SK-N-SH treated with all-trans-retinoic acid at 6 μM for 48 hours (cell line): ENCODE results near the gene SORL1.

Experiments
- ATAC-seq: fragments of 200-7000 bp; cut with Tn5 transposase; 3 replicates; pipeline ENCODE4 v1.9.1; 2020; ENCODE audit warnings: mild to moderate bottlenecking, moderate library complexity
- ARNTL ChIP-seq: fragments of 450-650 bp; formaldehyde crosslinking; IDR thresholded peaks from 2 replicates; pipeline ENCODE4 v1.5.0; 2020; ENCODE audit warnings: low read depth, mild to moderate bottlenecking, moderate library complexity, borderline replicate concordance
- BACH2 ChIP-seq: fragments of 250-450 bp; sonication (Bioruptor Pico); IDR thresholded peaks from 2 replicates; pipeline ENCODE4 v1.9.0; 2021; ENCODE audit warnings: mild to moderate bottlenecking, borderline replicate concordance
- CSDC2 ChIP-seq: fragments of 250-450 bp; sonication (Bioruptor Pico); IDR thresholded peaks from 2 replicates; pipeline ENCODE4 v1.5.0; 2020; ENCODE audit warnings: mild to moderate bottlenecking, moderate library complexity
- ESRRG ChIP-seq: fragments of 250-450 bp; sonication (Bioruptor Pico); IDR thresholded peaks from 2 replicates; pipeline ENCODE4 v1.6.1; 2021; ENCODE audit warnings: mild to moderate bottlenecking
- GLIS3 ChIP-seq: fragments of 250-450 bp; sonication (Bioruptor Pico); IDR thresholded peaks from 2 replicates; pipeline ENCODE4 v1.5.0; 2020; ENCODE audit warnings: mild to moderate bottlenecking, moderate library complexity
- ISL1 ChIP-seq: fragments of 250-450 bp; sonication (Bioruptor Pico); IDR thresholded peaks from 2 replicates; pipeline ENCODE4 v2.1.2; 2022; ENCODE audit warnings: mild to moderate bottlenecking, moderate library complexity
- OSR1 ChIP-seq: fragments of 250-450 bp; sonication (Bioruptor Pico); IDR thresholded peaks from 2 replicates; pipeline ENCODE4 v1.8.0; 2022; ENCODE audit warnings: moderate library complexity, mild to moderate bottlenecking, inconsistent platforms
- PATZ1 ChIP-seq: fragments of 250-450 bp; sonication (Bioruptor Pico); IDR thresholded peaks from 2 replicates; pipeline ENCODE4 v1.8.0; 2020; ENCODE audit warnings: mild to moderate bottlenecking, moderate library complexity, borderline replicate concordance
- POU6F1 ChIP-seq: fragments of 250-450 bp; sonication (Bioruptor Pico); IDR thresholded peaks from 2 replicates; pipeline ENCODE4 v1.8.0; 2021; ENCODE audit warnings: low read depth, mild to moderate bottlenecking, moderate library complexity, borderline replicate concordance
- PPARA ChIP-seq: fragments of 250-450 bp; sonication (Bioruptor Pico); IDR thresholded peaks from 2 replicates; pipeline ENCODE4 v1.5.0; 2020; ENCODE audit warnings: mild to moderate bottlenecking, borderline replicate concordance
- RARB ChIP-seq: fragments of 250-450 bp; sonication (Bioruptor Pico); IDR thresholded peaks from 2 replicates; pipeline ENCODE4 v1.8.0; 2021; ENCODE audit warnings: mild to moderate bottlenecking, moderate library complexity
- SNAI2 ChIP-seq: fragments of 250-450 bp; sonication (Bioruptor Pico); IDR thresholded peaks from 2 replicates; pipeline ENCODE4 v1.5.0; 2020; ENCODE audit warnings: mild to moderate bottlenecking, moderate library complexity
- TCF4 ChIP-seq: fragments of 250-450 bp; sonication (Bioruptor Pico); IDR thresholded peaks from 2 replicates; pipeline ENCODE4 v1.8.0; 2021; ENCODE audit warnings: mild to moderate bottlenecking, moderate library complexity, borderline replicate concordance
- TOX ChIP-seq: fragments of 250-450 bp; sonication (Bioruptor Pico); IDR thresholded peaks from 2 replicates; pipeline ENCODE4 v1.8.0; 2021; ENCODE audit warnings: mild to moderate bottlenecking, moderate library complexity, borderline replicate concordance
- TSHZ2 ChIP-seq: fragments of 250-450 bp; sonication (Bioruptor Pico); IDR thresholded peaks from 2 replicates; pipeline ENCODE4 v1.5.0; 2020; ENCODE audit warnings: mild to moderate bottlenecking, moderate library complexity
- ZC3H10 ChIP-seq: fragments of 250-450 bp; sonication (Bioruptor Pico); IDR thresholded peaks from 2 replicates; pipeline ENCODE4 v1.5.1; 2021; ENCODE audit warnings: mild to moderate bottlenecking, moderate library complexity
- ZFP30 ChIP-seq: fragments of 450-650 bp; formaldehyde crosslinking; IDR thresholded peaks from 2 replicates; pipeline ENCODE4 v1.5.0; 2022; ENCODE audit warnings: mild to moderate bottlenecking, moderate library complexity
- ZNF565 ChIP-seq: fragments of 450-650 bp; formaldehyde crosslinking; conservative IDR thresholded peaks from 2 replicates; pipeline ENCODE4 v1.5.0; 2020; ENCODE audit warnings: low read depth, mild to moderate bottlenecking, moderate library complexity
- ZNF70 ChIP-seq: fragments of 450-650 bp; formaldehyde crosslinking; IDR thresholded peaks from 2 replicates; pipeline ENCODE4 v1.5.0; 2020; ENCODE audit warnings: mild to moderate bottlenecking, moderate library complexity
- ZNF8 ChIP-seq: fragments of 450-650 bp; formaldehyde crosslinking; IDR thresholded peaks from 2 replicates; pipeline ENCODE4 v1.5.0; 2020; ENCODE audit warnings: mild to moderate bottlenecking, moderate library complexity
- TF ChIP-seq, protein P1 (sequence below): fragments of 250-450 bp; sonication (Bioruptor Pico); IDR thresholded peaks from 2 replicates; pipeline ENCODE4 v1.5.1; 2020; ENCODE audit warnings: low read depth, mild to moderate bottlenecking, moderate library complexity
- TF ChIP-seq, protein P2 (sequence below): fragments of 250-450 bp; sonication (Bioruptor Pico); IDR thresholded peaks from 2 replicates; pipeline ENCODE4 v1.5.1; 2021; ENCODE audit warnings: mild to moderate bottlenecking, moderate library complexity

SORL1 gene

DNA sequence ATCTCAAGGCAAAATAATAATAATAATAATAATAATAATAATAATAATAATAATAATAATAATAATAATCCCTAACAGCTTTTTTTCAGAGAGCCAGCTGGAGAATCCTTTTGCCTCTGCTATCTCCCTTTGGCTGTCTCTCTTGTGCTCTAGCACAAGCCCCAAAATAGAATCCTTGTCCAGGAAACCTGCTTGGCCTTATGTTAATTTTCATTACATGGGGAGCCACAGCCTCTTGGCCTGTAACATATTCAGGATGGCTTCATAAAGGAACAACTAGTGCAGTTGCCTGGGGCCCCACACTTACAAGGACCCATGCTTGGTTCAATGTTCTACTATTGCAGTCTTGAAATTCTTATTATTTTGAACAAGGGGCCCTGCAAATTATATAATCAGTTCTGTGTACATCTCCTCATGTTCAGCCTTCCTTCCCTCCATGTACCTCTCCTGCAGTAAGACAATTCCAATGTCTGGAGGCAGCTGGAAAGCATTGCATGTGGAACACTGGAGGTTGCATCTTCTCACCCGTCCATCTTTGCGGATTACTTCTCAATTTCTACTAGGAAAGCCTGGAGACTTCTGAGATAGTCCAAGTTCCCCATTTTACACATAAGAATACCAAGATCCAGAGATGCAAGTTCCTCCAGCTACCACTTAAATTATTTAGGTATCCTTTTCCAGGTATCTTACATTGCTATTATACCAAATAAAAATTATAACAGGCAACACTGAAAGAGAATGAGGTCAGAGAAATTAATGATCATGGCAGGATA lies 37.8 kb upstream of the SORL1 start (continued):
- TF ChIP-seq, protein P1, sequence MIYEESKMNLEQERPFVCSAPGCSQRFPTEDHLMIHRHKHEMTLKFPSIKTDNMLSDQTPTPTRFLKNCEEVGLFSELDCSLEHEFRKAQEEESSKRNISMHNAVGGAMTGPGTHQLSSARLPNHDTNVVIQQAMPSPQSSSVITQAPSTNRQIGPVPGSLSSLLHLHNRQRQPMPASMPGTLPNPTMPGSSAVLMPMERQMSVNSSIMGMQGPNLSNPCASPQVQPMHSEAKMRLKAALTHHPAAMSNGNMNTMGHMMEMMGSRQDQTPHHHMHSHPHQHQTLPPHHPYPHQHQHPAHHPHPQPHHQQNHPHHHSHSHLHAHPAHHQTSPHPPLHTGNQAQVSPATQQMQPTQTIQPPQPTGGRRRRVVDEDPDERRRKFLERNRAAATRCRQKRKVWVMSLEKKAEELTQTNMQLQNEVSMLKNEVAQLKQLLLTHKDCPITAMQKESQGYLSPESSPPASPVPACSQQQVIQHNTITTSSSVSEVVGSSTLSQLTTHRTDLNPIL (CRISPR knock-in tag): no peak

DNA sequence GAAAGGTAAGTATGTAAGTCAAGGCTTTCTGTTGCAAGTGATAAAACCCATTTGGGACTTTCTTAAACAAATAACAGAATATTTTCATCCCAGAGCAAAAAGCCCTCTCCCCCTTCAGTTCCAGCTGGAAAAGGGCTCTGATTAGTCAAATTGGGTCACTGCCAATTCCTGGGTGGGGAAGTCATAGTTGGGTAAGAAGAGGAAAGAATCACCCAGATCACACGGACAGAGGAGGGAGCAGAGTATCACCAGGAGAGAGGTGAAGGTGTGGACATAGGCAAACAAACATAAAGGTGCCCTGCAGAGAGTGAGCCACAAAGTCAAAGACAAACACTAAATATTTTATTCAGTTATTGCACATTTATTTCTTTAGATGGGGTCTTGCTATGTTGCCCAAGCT lies 36.3 kb upstream of the SORL1 start:
- no peak for TF ChIP-seq TSHZ2
- TF ChIP-seq, protein P1 (CRISPR knock-in tag): no peak
- no peak for TF ChIP-seq ESRRG (CRISPR knock-in tag)
- no peak for TF ChIP-seq ZFP30
- TF ChIP-seq PATZ1 (CRISPR knock-in tag): no peak
- no peak for TF ChIP-seq GLIS3
- TF ChIP-seq, protein P2, sequence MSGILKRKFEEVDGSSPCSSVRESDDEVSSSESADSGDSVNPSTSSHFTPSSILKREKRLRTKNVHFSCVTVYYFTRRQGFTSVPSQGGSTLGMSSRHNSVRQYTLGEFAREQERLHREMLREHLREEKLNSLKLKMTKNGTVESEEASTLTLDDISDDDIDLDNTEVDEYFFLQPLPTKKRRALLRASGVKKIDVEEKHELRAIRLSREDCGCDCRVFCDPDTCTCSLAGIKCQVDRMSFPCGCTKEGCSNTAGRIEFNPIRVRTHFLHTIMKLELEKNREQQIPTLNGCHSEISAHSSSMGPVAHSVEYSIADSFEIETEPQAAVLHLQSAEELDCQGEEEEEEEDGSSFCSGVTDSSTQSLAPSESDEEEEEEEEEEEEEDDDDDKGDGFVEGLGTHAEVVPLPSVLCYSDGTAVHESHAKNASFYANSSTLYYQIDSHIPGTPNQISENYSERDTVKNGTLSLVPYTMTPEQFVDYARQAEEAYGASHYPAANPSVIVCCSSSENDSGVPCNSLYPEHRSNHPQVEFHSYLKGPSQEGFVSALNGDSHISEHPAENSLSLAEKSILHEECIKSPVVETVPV (CRISPR knock-in tag): no peak
- no peak for TF ChIP-seq CSDC2 (CRISPR knock-in tag)
- TF ChIP-seq ZNF70: no peak
- TF ChIP-seq ZNF565 (CRISPR knock-in tag): no peak
- TF ChIP-seq ARNTL (CRISPR knock-in tag): no peak
- TF ChIP-seq POU6F1 (CRISPR knock-in tag): no peak
- TF ChIP-seq OSR1 (CRISPR knock-in tag): no peak
- TF ChIP-seq TOX (CRISPR knock-in tag): no peak
- TF ChIP-seq ZNF8: no peak
- TF ChIP-seq SNAI2: no peak
- TF ChIP-seq RARB (CRISPR knock-in tag): no peak
- TF ChIP-seq ISL1 (CRISPR knock-in tag): no peak
- no peak for TF ChIP-seq TCF4
- TF ChIP-seq ZC3H10: no peak
- no peak for ATAC-seq

DNA sequence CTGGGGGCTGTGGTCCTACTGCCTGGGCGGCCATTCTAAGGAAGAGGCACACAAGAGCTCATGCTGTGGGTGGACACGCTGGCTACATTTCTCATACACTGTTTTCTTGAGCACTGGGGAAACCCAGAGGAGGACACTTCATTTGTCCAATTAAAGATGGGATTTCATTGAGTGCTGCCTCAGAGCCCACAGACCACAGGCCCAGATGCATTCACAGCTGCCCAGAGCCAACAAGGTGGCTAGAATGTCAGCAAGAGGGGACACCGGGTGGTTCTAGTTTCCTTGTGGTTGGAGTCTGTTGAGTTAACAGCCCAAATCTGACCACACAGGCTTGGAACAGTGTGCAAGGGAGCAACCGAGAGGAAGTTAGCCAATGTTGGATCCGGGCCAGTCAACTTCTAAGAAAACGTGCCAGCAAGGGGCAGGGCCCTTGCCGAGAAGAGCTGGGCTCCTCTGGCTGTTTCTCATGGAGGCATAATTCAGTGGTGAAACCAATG lies 35.0 kb upstream of the SORL1 start:
- TF ChIP-seq SNAI2: no peak
- no peak for TF ChIP-seq GLIS3
- TF ChIP-seq ZC3H10: no peak
- TF ChIP-seq PATZ1 (CRISPR knock-in tag): no peak
- TF ChIP-seq ISL1 (CRISPR knock-in tag): no peak
- TF ChIP-seq TOX (CRISPR knock-in tag): no peak
- TF ChIP-seq BACH2: no peak
- TF ChIP-seq CSDC2 (CRISPR knock-in tag): no peak
- TF ChIP-seq PPARA (CRISPR knock-in tag): no peak
- peak; percentile 74 for ATAC-seq
